HG03571 (cell line): Measurements from ENCODE around the gene ST8SIA5.

Source experiments
- ATAC-seq: cut with Tn5 transposase; IDR thresholded peaks from one replicate; pipeline ENCODE4 v1.9.1; 2021; ENCODE audit not compliant: unreplicated experiment

The ST8SIA5 gene

GRCh38 chr18:46630991-46631390 lies 125.9 kb downstream of the ST8SIA5 start:
- ATAC-seq, result no peak

- ATAC-seq, result no peak
Measured at GRCh38 chr18:46630160-46630559, 126.7 kb downstream of the ST8SIA5 start.

GRCh38 chr18:46629361-46629760 lies 127.5 kb downstream of the ST8SIA5 start:
- ATAC-seq, result no peak

- no peak for ATAC-seq
Measured at GRCh38 chr18:46628206-46628605, 128.6 kb downstream of the ST8SIA5 start.

GRCh38 chr18:46627136-46627535 lies 129.7 kb downstream of the ST8SIA5 start:
- no peak for ATAC-seq

GRCh38 chr18:46625069-46625468 lies 131.8 kb downstream of the ST8SIA5 start:
- ATAC-seq, result no peak

- ATAC-seq, result no peak
Measured at GRCh38 chr18:46624127-46624526, 132.7 kb downstream of the ST8SIA5 start.

- no peak for ATAC-seq
Measured at GRCh38 chr18:46623541-46623940, 133.3 kb downstream of the ST8SIA5 start.

- ATAC-seq, result no peak
Measured at GRCh38 chr18:46622999-46623398, 133.9 kb downstream of the ST8SIA5 start.

- ATAC-seq, result no peak
Measured at GRCh38 chr18:46622451-46622850, 134.4 kb downstream of the ST8SIA5 start.

GRCh38 chr18:46621871-46622270 lies 135.0 kb downstream of the ST8SIA5 start:
- no peak for ATAC-seq

GRCh38 chr18:46621111-46621766 lies 135.6 kb downstream of the ST8SIA5 start:
- no peak for ATAC-seq

GRCh38 chr18:46619559-46619958 lies 137.3 kb downstream of the ST8SIA5 start:
- ATAC-seq, result no peak
